GM23338 (cell line): ENCODE results near the gene FGGY. TPM values are rescaled to one million over a fixed set of nuclear protein-coding genes. Genes with fewer than 3 reads are reported as not detected.

ENCODE experiments used
- ATAC-seq: fragments of 200-7000 bp; cut with Tn5 transposase; 3 replicates; pipeline ENCODE4 v1.9.1; 2020
- DNase-seq: peaks from one replicate; pipeline ENCODE4 v3.0.0-alpha.2; 2015; ENCODE audit warnings: low spot score
- H2AFZ ChIP-seq: fragments of 200-600 bp; sonication (generic); 2 replicates; pipeline ENCODE4 v1.8.0; 2016; ENCODE audit warnings: antibody characterized with exemption, mild to moderate bottlenecking, moderate library complexity
- H3F3A ChIP-seq: fragments of 200-600 bp; sonication (generic); replicated peaks from 2 replicates; pipeline ENCODE4 v1.8.0; 2017; ENCODE audit warnings: antibody characterized with exemption, mixed run types, low read depth
- H3K27ac ChIP-seq: fragments of 200-600 bp; sonication (generic); 2 replicates; pipeline ENCODE4 v1.6.1; 2016; ENCODE audit warnings: low read depth
- H3K27me3 ChIP-seq: fragments of 200-600 bp; sonication (generic); 2 replicates; pipeline ENCODE4 v1.8.0; 2016; ENCODE audit warnings: mild to moderate bottlenecking, mixed run types, moderate library complexity; ENCODE audit not compliant: insufficient read depth
- H3K36me3 ChIP-seq: fragments of 200-600 bp; sonication (generic); 2 replicates; pipeline ENCODE4 v1.8.0; 2016; ENCODE audit warnings: mild to moderate bottlenecking; ENCODE audit not compliant: insufficient read depth
- H3K4me1 ChIP-seq: fragments of 200-600 bp; sonication (generic); 2 replicates; pipeline ENCODE4 v1.8.0; 2016; ENCODE audit warnings: mild to moderate bottlenecking, moderate library complexity; ENCODE audit not compliant: insufficient read depth
- H3K4me2 ChIP-seq: fragments of 200-600 bp; sonication (generic); 2 replicates; pipeline ENCODE4 v1.7.1; 2017; ENCODE audit warnings: mixed run types
- H3K4me3 ChIP-seq: fragments of 200-600 bp; sonication (generic); 2 replicates; pipeline ENCODE4 v1.6.1; 2016; ENCODE audit warnings: mixed run types
- H3K79me2 ChIP-seq: fragments of 200-600 bp; sonication (generic); replicated peaks from 2 replicates; pipeline ENCODE4 v1.8.0; 2017; ENCODE audit warnings: mild to moderate bottlenecking; ENCODE audit not compliant: insufficient read depth
- H3K9me2 ChIP-seq: fragments of 200-600 bp; sonication (generic); 2 replicates; pipeline ENCODE4 v1.8.0; 2017; ENCODE audit not compliant: insufficient read depth
- H4K20me1 ChIP-seq: fragments of 200-600 bp; sonication (generic); replicated peaks from 2 replicates; pipeline ENCODE4 v1.8.0; 2017; ENCODE audit warnings: mild to moderate bottlenecking; ENCODE audit not compliant: insufficient read depth
- H3K27ac Mint-ChIP-seq: 2 replicates; pipeline ENCODE4 v1.8.0; 2020; ENCODE audit warnings: inconsistent platforms, mild to moderate bottlenecking, moderate library complexity, mixed read lengths
- H3K27me3 Mint-ChIP-seq: 3 replicates; pipeline ENCODE4 v1.8.0; 2022; ENCODE audit warnings: low read depth, mild to moderate bottlenecking, moderate library complexity, mixed read lengths, inconsistent platforms; ENCODE audit not compliant: insufficient read depth, poor library complexity
- H3K36me3 Mint-ChIP-seq: 3 replicates; pipeline ENCODE4 v1.8.0; 2021; ENCODE audit warnings: low read depth, mild to moderate bottlenecking, inconsistent platforms, moderate library complexity, mixed read lengths
- H3K4me1 Mint-ChIP-seq: 3 replicates; pipeline ENCODE4 v1.8.0; 2020; ENCODE audit warnings: mild to moderate bottlenecking, inconsistent platforms, mixed read lengths
- H3K4me3 Mint-ChIP-seq: 3 replicates; pipeline ENCODE4 v1.8.0; 2021; ENCODE audit warnings: moderate library complexity, mild to moderate bottlenecking, inconsistent platforms, mixed read lengths
- H3K9me3 Mint-ChIP-seq: 3 replicates; pipeline ENCODE4 v1.8.0; 2020; ENCODE audit warnings: moderate library complexity, mild to moderate bottlenecking, inconsistent platforms, mixed read lengths
- EZH2 ChIP-seq: fragments of 200-600 bp; sonication (generic); IDR thresholded peaks from one replicate; pipeline ENCODE4 v1.8.0; 2017; ENCODE audit warnings: antibody characterized with exemption, mild to moderate bottlenecking, low read depth; ENCODE audit not compliant: unreplicated experiment
- EZH2phosphoT487 ChIP-seq: fragments of 200-600 bp; sonication (generic); IDR thresholded peaks from one replicate; pipeline ENCODE4 v1.8.1; 2018; ENCODE audit warnings: antibody characterized with exemption; ENCODE audit not compliant: unreplicated experiment
- JUNB ChIP-seq: IDR thresholded peaks from one replicate; pipeline ENCODE4 v1.6.1; 2016; ENCODE audit warnings: antibody characterized with exemption; ENCODE audit not compliant: unreplicated experiment
- POLR2AphosphoS5 ChIP-seq: IDR thresholded peaks from 2 replicates; pipeline ENCODE4 v1.6.1; 2016; ENCODE audit warnings: antibody characterized with exemption, low read depth
- polyA plus RNA-seq: library from polyadenylated mRNA; unstranded; fragments of >200 nt; fragmentation: Nextera tagmentation; extraction: Ambion mirVana; gene quantifications from 2 replicates; pipeline ENCODE4 v1.2.1, GENCODE V29; 2016
- total RNA-seq: library from RNA; depleted of rRNA; stranded (reverse); fragments of >200 nt; shearing (Covaris generic); gene quantifications from 2 replicates; pipeline ENCODE4 v1.2.3, GENCODE V29; 2014
- TF ChIP-seq, protein P1 (sequence below), 2 experiments: fragments of 200-600 bp in 1 of 2; sonication (generic) in 1 of 2; conservative IDR thresholded peaks; 2 replicates each; pipeline versions ENCODE4 v1.5.1 to v1.6.1; 2016 to 2017; ENCODE audit warnings: antibody characterized with exemption in 2 of 2, low read depth in 2 of 2, mild to moderate bottlenecking in 2 of 2, moderate library complexity in 1 of 2
- TF ChIP-seq, protein P2 (sequence below): fragments of 250-450 bp; sonication (Bioruptor Pico); IDR thresholded peaks from 2 replicates; pipeline ENCODE4 v1.5.0; 2020; ENCODE audit warnings: mild to moderate bottlenecking, moderate library complexity
- TF ChIP-seq, protein P3 (sequence below): IDR thresholded peaks from 2 replicates; pipeline ENCODE4 v1.6.1; 2016; ENCODE audit warnings: antibody characterized with exemption
- TF ChIP-seq, protein P4 (sequence below): IDR thresholded peaks from one replicate; pipeline ENCODE4 v1.6.1; 2018; ENCODE audit warnings: antibody characterized with exemption; ENCODE audit not compliant: unreplicated experiment

The FGGY gene
- total and polyA plus RNA-seq, 2 experiments from 2014 or later, result 10.9 to 21.4 TPM

DNA sequence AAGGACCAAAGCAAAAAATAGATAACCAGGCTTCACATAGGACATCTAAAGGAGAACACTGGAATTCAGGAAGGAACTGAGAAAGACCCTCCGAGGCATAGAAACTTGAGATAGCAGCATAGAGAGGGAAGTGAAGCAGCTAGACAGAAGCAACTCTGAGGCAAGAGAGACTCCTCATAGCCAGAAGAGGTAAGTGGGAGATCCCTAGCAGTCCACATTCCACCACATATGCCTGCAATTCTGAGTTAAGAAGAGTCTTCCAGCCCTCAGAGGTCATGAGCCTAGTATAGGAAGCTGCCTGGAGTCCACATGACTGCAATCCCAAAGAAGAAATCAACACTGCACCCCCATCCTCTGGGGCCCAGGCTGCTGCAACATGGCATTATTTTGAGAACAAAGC lies 13.9 kb upstream of the FGGY start:
- no peaks in the 10 kb centered on the region for H3K27me3 Mint-ChIP-seq
- no peaks in the 10 kb centered on the region for H4K20me1 ChIP-seq
- H3K36me3 ChIP-seq, result no peaks in the 10 kb centered on the region
- no peak overlapping the region for H3K4me3 ChIP-seq
- H3K27ac ChIP-seq, result no peak overlapping the region
- no peaks in the 10 kb centered on the region for H3K9me2 ChIP-seq
- H3K36me3 Mint-ChIP-seq, result no peaks in the 10 kb centered on the region
- DNase-seq (no peak), ATAC-seq (no peak)
- no peak overlapping the region for H3K27ac Mint-ChIP-seq
- no peak overlapping the region for H3K4me2 ChIP-seq
- H2AFZ ChIP-seq, result no peak overlapping the region
- H3F3A ChIP-seq, result no peaks in the 10 kb centered on the region
- H3K79me2 ChIP-seq, result no peaks in the 10 kb centered on the region
- TF ChIP-seq EZH2 (no peak), EZH2phosphoT487 (no peak)
- TF ChIP-seq, protein P1, sequence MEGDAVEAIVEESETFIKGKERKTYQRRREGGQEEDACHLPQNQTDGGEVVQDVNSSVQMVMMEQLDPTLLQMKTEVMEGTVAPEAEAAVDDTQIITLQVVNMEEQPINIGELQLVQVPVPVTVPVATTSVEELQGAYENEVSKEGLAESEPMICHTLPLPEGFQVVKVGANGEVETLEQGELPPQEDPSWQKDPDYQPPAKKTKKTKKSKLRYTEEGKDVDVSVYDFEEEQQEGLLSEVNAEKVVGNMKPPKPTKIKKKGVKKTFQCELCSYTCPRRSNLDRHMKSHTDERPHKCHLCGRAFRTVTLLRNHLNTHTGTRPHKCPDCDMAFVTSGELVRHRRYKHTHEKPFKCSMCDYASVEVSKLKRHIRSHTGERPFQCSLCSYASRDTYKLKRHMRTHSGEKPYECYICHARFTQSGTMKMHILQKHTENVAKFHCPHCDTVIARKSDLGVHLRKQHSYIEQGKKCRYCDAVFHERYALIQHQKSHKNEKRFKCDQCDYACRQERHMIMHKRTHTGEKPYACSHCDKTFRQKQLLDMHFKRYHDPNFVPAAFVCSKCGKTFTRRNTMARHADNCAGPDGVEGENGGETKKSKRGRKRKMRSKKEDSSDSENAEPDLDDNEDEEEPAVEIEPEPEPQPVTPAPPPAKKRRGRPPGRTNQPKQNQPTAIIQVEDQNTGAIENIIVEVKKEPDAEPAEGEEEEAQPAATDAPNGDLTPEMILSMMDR (conservative IDR thresholded peaks at IDR 0.05; ENCODE audit: low read depth in 2 of 2), result no peak
- TF ChIP-seq, protein P2, sequence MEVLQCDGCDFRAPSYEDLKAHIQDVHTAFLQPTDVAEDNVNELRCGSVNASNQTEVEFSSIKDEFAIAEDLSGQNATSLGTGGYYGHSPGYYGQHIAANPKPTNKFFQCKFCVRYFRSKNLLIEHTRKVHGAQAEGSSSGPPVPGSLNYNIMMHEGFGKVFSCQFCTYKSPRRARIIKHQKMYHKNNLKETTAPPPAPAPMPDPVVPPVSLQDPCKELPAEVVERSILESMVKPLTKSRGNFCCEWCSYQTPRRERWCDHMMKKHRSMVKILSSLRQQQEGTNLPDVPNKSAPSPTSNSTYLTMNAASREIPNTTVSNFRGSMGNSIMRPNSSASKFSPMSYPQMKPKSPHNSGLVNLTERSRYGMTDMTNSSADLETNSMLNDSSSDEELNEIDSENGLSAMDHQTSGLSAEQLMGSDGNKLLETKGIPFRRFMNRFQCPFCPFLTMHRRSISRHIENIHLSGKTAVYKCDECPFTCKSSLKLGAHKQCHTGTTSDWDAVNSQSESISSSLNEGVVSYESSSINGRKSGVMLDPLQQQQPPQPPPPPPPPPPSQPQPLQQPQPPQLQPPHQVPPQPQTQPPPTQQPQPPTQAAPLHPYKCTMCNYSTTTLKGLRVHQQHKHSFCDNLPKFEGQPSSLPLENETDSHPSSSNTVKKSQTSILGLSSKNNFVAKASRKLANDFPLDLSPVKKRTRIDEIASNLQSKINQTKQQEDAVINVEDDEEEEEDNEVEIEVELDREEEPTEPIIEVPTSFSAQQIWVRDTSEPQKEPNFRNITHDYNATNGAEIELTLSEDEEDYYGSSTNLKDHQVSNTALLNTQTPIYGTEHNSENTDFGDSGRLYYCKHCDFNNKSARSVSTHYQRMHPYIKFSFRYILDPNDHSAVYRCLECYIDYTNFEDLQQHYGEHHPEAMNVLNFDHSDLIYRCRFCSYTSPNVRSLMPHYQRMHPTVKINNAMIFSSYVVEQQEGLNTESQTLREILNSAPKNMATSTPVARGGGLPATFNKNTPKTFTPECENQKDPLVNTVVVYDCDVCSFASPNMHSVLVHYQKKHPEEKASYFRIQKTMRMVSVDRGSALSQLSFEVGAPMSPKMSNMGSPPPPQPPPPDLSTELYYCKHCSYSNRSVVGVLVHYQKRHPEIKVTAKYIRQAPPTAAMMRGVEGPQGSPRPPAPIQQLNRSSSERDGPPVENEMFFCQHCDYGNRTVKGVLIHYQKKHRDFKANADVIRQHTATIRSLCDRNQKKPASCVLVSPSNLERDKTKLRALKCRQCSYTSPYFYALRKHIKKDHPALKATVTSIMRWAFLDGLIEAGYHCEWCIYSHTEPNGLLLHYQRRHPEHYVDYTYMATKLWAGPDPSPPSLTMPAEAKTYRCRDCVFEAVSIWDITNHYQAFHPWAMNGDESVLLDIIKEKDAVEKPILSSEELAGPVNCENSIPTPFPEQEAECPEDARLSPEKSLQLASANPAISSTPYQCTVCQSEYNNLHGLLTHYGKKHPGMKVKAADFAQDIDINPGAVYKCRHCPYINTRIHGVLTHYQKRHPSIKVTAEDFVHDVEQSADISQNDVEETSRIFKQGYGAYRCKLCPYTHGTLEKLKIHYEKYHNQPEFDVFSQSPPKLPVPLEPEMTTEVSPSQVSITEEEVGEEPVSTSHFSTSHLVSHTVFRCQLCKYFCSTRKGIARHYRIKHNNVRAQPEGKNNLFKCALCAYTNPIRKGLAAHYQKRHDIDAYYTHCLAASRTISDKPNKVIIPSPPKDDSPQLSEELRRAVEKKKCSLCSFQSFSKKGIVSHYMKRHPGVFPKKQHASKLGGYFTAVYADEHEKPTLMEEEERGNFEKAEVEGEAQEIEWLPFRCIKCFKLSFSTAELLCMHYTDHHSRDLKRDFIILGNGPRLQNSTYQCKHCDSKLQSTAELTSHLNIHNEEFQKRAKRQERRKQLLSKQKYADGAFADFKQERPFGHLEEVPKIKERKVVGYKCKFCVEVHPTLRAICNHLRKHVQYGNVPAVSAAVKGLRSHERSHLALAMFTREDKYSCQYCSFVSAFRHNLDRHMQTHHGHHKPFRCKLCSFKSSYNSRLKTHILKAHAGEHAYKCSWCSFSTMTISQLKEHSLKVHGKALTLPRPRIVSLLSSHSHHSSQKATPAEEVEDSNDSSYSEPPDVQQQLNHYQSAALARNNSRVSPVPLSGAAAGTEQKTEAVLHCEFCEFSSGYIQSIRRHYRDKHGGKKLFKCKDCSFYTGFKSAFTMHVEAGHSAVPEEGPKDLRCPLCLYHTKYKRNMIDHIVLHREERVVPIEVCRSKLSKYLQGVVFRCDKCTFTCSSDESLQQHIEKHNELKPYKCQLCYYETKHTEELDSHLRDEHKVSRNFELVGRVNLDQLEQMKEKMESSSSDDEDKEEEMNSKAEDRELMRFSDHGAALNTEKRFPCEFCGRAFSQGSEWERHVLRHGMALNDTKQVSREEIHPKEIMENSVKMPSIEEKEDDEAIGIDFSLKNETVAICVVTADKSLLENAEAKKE (CRISPR knock-in tag), result no peak
- H3K27me3 ChIP-seq, result no peaks in the 10 kb centered on the region
- no peaks in the 10 kb centered on the region for H3K4me1 Mint-ChIP-seq
- no peak overlapping the region for H3K4me3 Mint-ChIP-seq
- H3K4me1 ChIP-seq, result no peaks in the 10 kb centered on the region
- no peaks in the 10 kb centered on the region for H3K9me3 Mint-ChIP-seq

DNA sequence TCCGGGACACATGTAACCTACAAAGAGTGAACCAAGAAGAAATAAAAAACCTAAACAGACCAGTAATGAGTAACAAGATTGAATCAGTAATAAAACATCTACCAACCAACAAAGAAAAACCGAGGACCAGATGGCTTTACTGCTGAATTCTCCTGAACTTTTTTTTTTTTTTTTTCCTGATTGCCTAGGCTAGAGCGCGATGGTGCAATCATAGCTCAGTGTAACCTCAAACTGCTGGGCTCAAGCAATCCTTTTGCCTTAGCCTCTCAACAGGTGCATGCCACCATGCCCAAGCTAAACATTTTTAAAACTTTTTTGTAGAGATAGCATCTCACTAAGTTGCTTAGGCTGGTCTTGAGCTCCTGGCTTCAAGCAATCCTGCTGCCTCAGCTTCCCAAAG lies 11.2 kb upstream of the FGGY start:
- Histone ChIP-seq H3K27me3 (no peaks in the 10 kb centered on the region), H3F3A (no peaks in the 10 kb centered on the region), H3K36me3 (no peaks in the 10 kb centered on the region), H3K4me3 (no peak overlapping the region), H3K9me2 (no peaks in the 10 kb centered on the region), H3K27ac (no peak overlapping the region), H3K4me1 (no peaks in the 10 kb centered on the region), H3K79me2 (no peaks in the 10 kb centered on the region), H3K4me2 (no peak overlapping the region), H2AFZ (no peak overlapping the region), H4K20me1 (no peaks in the 10 kb centered on the region)
- H3K27me3 Mint-ChIP-seq, result no peaks in the 10 kb centered on the region
- no peaks in the 10 kb centered on the region for H3K9me3 Mint-ChIP-seq
- peaks cover 3% of the 10 kb centered on the region; the same call in 1 of the 3 replicates for H3K4me1 Mint-ChIP-seq
- ATAC-seq (no peak), DNase-seq (no peak)
- H3K36me3 Mint-ChIP-seq, result no peaks in the 10 kb centered on the region
- no peak overlapping the region for H3K4me3 Mint-ChIP-seq
- H3K27ac Mint-ChIP-seq, result no peak overlapping the region
- no peak for TF ChIP-seq EZH2phosphoT487
- TF ChIP-seq, protein P3, sequence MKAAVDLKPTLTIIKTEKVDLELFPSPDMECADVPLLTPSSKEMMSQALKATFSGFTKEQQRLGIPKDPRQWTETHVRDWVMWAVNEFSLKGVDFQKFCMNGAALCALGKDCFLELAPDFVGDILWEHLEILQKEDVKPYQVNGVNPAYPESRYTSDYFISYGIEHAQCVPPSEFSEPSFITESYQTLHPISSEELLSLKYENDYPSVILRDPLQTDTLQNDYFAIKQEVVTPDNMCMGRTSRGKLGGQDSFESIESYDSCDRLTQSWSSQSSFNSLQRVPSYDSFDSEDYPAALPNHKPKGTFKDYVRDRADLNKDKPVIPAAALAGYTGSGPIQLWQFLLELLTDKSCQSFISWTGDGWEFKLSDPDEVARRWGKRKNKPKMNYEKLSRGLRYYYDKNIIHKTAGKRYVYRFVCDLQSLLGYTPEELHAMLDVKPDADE, result no peak
- TF ChIP-seq POLR2AphosphoS5, result no peak
- TF ChIP-seq, protein P4, sequence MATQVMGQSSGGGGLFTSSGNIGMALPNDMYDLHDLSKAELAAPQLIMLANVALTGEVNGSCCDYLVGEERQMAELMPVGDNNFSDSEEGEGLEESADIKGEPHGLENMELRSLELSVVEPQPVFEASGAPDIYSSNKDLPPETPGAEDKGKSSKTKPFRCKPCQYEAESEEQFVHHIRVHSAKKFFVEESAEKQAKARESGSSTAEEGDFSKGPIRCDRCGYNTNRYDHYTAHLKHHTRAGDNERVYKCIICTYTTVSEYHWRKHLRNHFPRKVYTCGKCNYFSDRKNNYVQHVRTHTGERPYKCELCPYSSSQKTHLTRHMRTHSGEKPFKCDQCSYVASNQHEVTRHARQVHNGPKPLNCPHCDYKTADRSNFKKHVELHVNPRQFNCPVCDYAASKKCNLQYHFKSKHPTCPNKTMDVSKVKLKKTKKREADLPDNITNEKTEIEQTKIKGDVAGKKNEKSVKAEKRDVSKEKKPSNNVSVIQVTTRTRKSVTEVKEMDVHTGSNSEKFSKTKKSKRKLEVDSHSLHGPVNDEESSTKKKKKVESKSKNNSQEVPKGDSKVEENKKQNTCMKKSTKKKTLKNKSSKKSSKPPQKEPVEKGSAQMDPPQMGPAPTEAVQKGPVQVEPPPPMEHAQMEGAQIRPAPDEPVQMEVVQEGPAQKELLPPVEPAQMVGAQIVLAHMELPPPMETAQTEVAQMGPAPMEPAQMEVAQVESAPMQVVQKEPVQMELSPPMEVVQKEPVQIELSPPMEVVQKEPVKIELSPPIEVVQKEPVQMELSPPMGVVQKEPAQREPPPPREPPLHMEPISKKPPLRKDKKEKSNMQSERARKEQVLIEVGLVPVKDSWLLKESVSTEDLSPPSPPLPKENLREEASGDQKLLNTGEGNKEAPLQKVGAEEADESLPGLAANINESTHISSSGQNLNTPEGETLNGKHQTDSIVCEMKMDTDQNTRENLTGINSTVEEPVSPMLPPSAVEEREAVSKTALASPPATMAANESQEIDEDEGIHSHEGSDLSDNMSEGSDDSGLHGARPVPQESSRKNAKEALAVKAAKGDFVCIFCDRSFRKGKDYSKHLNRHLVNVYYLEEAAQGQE, result no peak
- no peak for TF ChIP-seq JUNB
